NCI-H2107 treated with DMSO at 0.1 percent for 48 hours (cell line): ENCODE measurements around the gene CD3E.
"Not testable (repeated sequence)": the region's sequence is repeated elsewhere in the genome, so short reads cannot be mapped to it uniquely, and the experiment has no call there.

ENCODE experiments used
- DNase-seq: peaks from one replicate; lab custom pipeline; 2025; ENCODE audit not compliant: unreplicated experiment; lab: John Stamatoyannopoulos, UW

CD3E gene

GRCh38 chr11:118289401-118289800 lies 15.1 kb upstream of the CD3E start:
- no peak for DNase-seq

GRCh38 chr11:118290923-118291322 lies 13.6 kb upstream of the CD3E start:
- DNase-seq, result peak; percentile 46

GRCh38 chr11:118291477-118292135 lies 12.9 kb upstream of the CD3E start:
- DNase-seq, result no peak

GRCh38 chr11:118294053-118294452 lies 10.5 kb upstream of the CD3E start:
- DNase-seq, result no peak

GRCh38 chr11:118295199-118295598 lies 9.3 kb upstream of the CD3E start:
- DNase-seq, result no peak

- peak; percentile 0 for DNase-seq
Measured at GRCh38 chr11:118295815-118296454, 8.6 kb upstream of the CD3E start.

GRCh38 chr11:118301600-118302195 lies 2.8 kb upstream of the CD3E start:
- DNase-seq, result no peak

- DNase-seq, result no peak
Measured at GRCh38 chr11:118304227-118304567, 333 bp upstream of the CD3E start.

- no peak for DNase-seq
Measured at GRCh38 chr11:118305726-118306125, 1.2 kb downstream of the CD3E start.

GRCh38 chr11:118306556-118306955 lies 2.0 kb downstream of the CD3E start:
- DNase-seq, result no peak

- DNase-seq, result not testable (repeated sequence)
Measured at GRCh38 chr11:118308995-118309528, 4.5 kb downstream of the CD3E start.

GRCh38 chr11:118310271-118310670 lies 5.7 kb downstream of the CD3E start:
- DNase-seq, result no peak

- no peak for DNase-seq
Measured at GRCh38 chr11:118310781-118311485, 6.4 kb downstream of the CD3E start.

GRCh38 chr11:118311518-118311917 lies 7.0 kb downstream of the CD3E start:
- no peak for DNase-seq

GRCh38 chr11:118312328-118312727 lies 7.8 kb downstream of the CD3E start:
- no peak for DNase-seq

GRCh38 chr11:118313242-118313641 lies 8.7 kb downstream of the CD3E start:
- no peak for DNase-seq

- DNase-seq, result no peak
Measured at GRCh38 chr11:118314988-118315411, 10.5 kb downstream of the CD3E start.

- no peak for DNase-seq
Measured at GRCh38 chr11:118318124-118318523, 13.6 kb downstream of the CD3E start.

GRCh38 chr11:118318581-118319336 lies 14.2 kb downstream of the CD3E start:
- DNase-seq, result no peak

GRCh38 chr11:118319337-118319707 lies 14.8 kb downstream of the CD3E start:
- no peak for DNase-seq

GRCh38 chr11:118320515-118320914 lies 16.0 kb downstream of the CD3E start:
- no peak for DNase-seq
